NCI-H345 treated with DMSO at 0.1 percent for 48 hours (cell line): ENCODE results near the gene AJAP1.

Experiments used
- DNase-seq: peaks from one replicate; lab custom pipeline; 2025; ENCODE audit not compliant: unreplicated experiment; lab: John Stamatoyannopoulos, UW

The AJAP1 gene

GRCh38 chr1:4628992-4629391 lies 25.4 kb upstream of the AJAP1 start:
- no peak for DNase-seq

GRCh38 chr1:4630561-4630960 lies 23.8 kb upstream of the AJAP1 start:
- no peak for DNase-seq

- DNase-seq = no peak
Observed at GRCh38 chr1:4631321-4631720, 23.1 kb upstream of the AJAP1 start.

GRCh38 chr1:4633346-4633745 lies 21.1 kb upstream of the AJAP1 start:
- no peak for DNase-seq

GRCh38 chr1:4634156-4634792 lies 20.1 kb upstream of the AJAP1 start:
- no peak for DNase-seq

GRCh38 chr1:4634793-4635406 lies 19.5 kb upstream of the AJAP1 start:
- no peak for DNase-seq

GRCh38 chr1:4636186-4636585 lies 18.2 kb upstream of the AJAP1 start:
- no peak for DNase-seq

GRCh38 chr1:4636644-4637380 lies 17.6 kb upstream of the AJAP1 start:
- DNase-seq = no peak

- DNase-seq = no peak
Observed at GRCh38 chr1:4637616-4638344, 16.6 kb upstream of the AJAP1 start.

- DNase-seq = no peak
Observed at GRCh38 chr1:4638345-4638729, 16.1 kb upstream of the AJAP1 start.

- no peak for DNase-seq
Observed at GRCh38 chr1:4640931-4641330, 13.5 kb upstream of the AJAP1 start.

GRCh38 chr1:4647391-4647790 lies 7.0 kb upstream of the AJAP1 start:
- DNase-seq = no peak

GRCh38 chr1:4648657-4649056 lies 5.8 kb upstream of the AJAP1 start:
- DNase-seq = no peak

- no peak for DNase-seq
Observed at GRCh38 chr1:4650481-4650880, 3.9 kb upstream of the AJAP1 start.

GRCh38 chr1:4650981-4651380 lies 3.4 kb upstream of the AJAP1 start:
- DNase-seq = no peak

GRCh38 chr1:4652631-4653327 lies 1.6 kb upstream of the AJAP1 start:
- no peak for DNase-seq

GRCh38 chr1:4653328-4653660 lies 1.1 kb upstream of the AJAP1 start:
- DNase-seq = no peak

GRCh38 chr1:4654764-4655673 lies 610 bp downstream of the AJAP1 start:
- no peak for DNase-seq

- DNase-seq = peak; percentile 66
Observed at GRCh38 chr1:4655674-4656532, 1.5 kb downstream of the AJAP1 start.
